ENCODE results near the gene ARHGAP26.

The ARHGAP26 gene

GRCh38 chr5:143083006-143083405 lies 312.8 kb downstream of the ARHGAP26 start:
- H3K36me3 ChIP-seq (ENCODE audit: insufficient read depth, low read length): no peaks in the 10 kb centered on the region

GRCh38 chr5:143084407-143084806 lies 314.2 kb downstream of the ARHGAP26 start:
- no peaks in the 10 kb centered on the region for H4K20me1 ChIP-seq (ENCODE audit: insufficient read depth, low read length)
- H3F3A ChIP-seq (ENCODE audit: insufficient read depth, low read length): no peaks in the 10 kb centered on the region; the same call in 1 of the 2 replicates
- H3K9me2 ChIP-seq (ENCODE audit: low read depth, low read length): no peaks in the 10 kb centered on the region
- H3K79me2 ChIP-seq (ENCODE audit: insufficient read depth, low read length): no peaks in the 10 kb centered on the region
- no peak overlapping the region for H3K4me2 ChIP-seq (ENCODE audit: low read length)
- no peaks in the 10 kb centered on the region for H3K4me1 ChIP-seq (ENCODE audit: insufficient read depth, low read length, severe bottlenecking)
- no peak overlapping the region for H2AFZ ChIP-seq (ENCODE audit: low read length)
- no peaks in the 10 kb centered on the region for H3K9me3 ChIP-seq (ENCODE audit: low read length)
- TF ChIP-seq EZH2 (IDR thresholded peaks at IDR 0.05; ENCODE audit: borderline replicate concordance, low read length) (no peak), CTCF (IDR thresholded peaks at IDR 0.05; ENCODE audit: low read length) (no peak)
- no peak overlapping the region for H3K9ac ChIP-seq (ENCODE audit: low read length)
- no peak overlapping the region for H3K4me3 ChIP-seq (ENCODE audit: low read depth, low read length, poor library complexity, severe bottlenecking)
- no peaks in the 10 kb centered on the region for H3K27me3 ChIP-seq (ENCODE audit: insufficient read depth, low read length)
- H3K27ac ChIP-seq (ENCODE audit: low read depth, low read length, poor library complexity, severe bottlenecking): no peak overlapping the region
- H3K36me3 ChIP-seq (ENCODE audit: insufficient read depth, low read length): no peaks in the 10 kb centered on the region

More at GRCh38 chr5:143083006-143083405, 312.8 kb downstream of the ARHGAP26 start:
- H3K4me3 ChIP-seq (ENCODE audit: low read depth, low read length, poor library complexity, severe bottlenecking): no peak overlapping the region
- no peaks in the 10 kb centered on the region; the same call in 1 of the 2 replicates for H3F3A ChIP-seq (ENCODE audit: insufficient read depth, low read length)
- TF ChIP-seq EZH2 (IDR thresholded peaks at IDR 0.05; ENCODE audit: borderline replicate concordance, low read length): no peak
- TF ChIP-seq CTCF (IDR thresholded peaks at IDR 0.05; ENCODE audit: low read length): no peak
- no peaks in the 10 kb centered on the region for H4K20me1 ChIP-seq (ENCODE audit: insufficient read depth, low read length)
- no peaks in the 10 kb centered on the region for H3K27me3 ChIP-seq (ENCODE audit: insufficient read depth, low read length)
- no peaks in the 10 kb centered on the region for H3K9me2 ChIP-seq (ENCODE audit: low read depth, low read length)
- no peak overlapping the region for H3K9ac ChIP-seq (ENCODE audit: low read length)
- no peaks in the 10 kb centered on the region for H3K79me2 ChIP-seq (ENCODE audit: insufficient read depth, low read length)
- H3K9me3 ChIP-seq (ENCODE audit: low read length): no peaks in the 10 kb centered on the region
- no peak overlapping the region for H2AFZ ChIP-seq (ENCODE audit: low read length)
- H3K4me2 ChIP-seq (ENCODE audit: low read length): no peak overlapping the region
- H3K27ac ChIP-seq (ENCODE audit: low read depth, low read length, poor library complexity, severe bottlenecking): no peak overlapping the region
- H3K4me1 ChIP-seq (ENCODE audit: insufficient read depth, low read length, severe bottlenecking): peaks cover 7% of the 10 kb centered on the region

- TF ChIP-seq EZH2 (IDR thresholded peaks at IDR 0.05; ENCODE audit: borderline replicate concordance, low read length): no peak
- no peak for TF ChIP-seq CTCF (IDR thresholded peaks at IDR 0.05; ENCODE audit: low read length)
- no peak overlapping the region for H3K4me3 ChIP-seq (ENCODE audit: low read depth, low read length, poor library complexity, severe bottlenecking)
- no peaks in the 10 kb centered on the region for H3K4me1 ChIP-seq (ENCODE audit: insufficient read depth, low read length, severe bottlenecking)
- H3F3A ChIP-seq (ENCODE audit: insufficient read depth, low read length): no peaks in the 10 kb centered on the region; the same call in 1 of the 2 replicates
- no peaks in the 10 kb centered on the region for H4K20me1 ChIP-seq (ENCODE audit: insufficient read depth, low read length)
- no peaks in the 10 kb centered on the region for H3K79me2 ChIP-seq (ENCODE audit: insufficient read depth, low read length)
- no peak overlapping the region for H3K4me2 ChIP-seq (ENCODE audit: low read length)
- no peak overlapping the region for H3K9ac ChIP-seq (ENCODE audit: low read length)
- no peaks in the 10 kb centered on the region for H3K36me3 ChIP-seq (ENCODE audit: insufficient read depth, low read length)
- no peak overlapping the region for H2AFZ ChIP-seq (ENCODE audit: low read length)
- no peaks in the 10 kb centered on the region for H3K27me3 ChIP-seq (ENCODE audit: insufficient read depth, low read length)
- H3K9me3 ChIP-seq (ENCODE audit: low read length): no peaks in the 10 kb centered on the region
- H3K9me2 ChIP-seq (ENCODE audit: low read depth, low read length): no peaks in the 10 kb centered on the region
- no peak overlapping the region for H3K27ac ChIP-seq (ENCODE audit: low read depth, low read length, poor library complexity, severe bottlenecking)
Measured at GRCh38 chr5:143085319-143085917, 315.2 kb downstream of the ARHGAP26 start.
